ENCODE data around the gene UBA1. TPM values are rescaled to one million over a fixed set of nuclear protein-coding genes. Genes with fewer than 3 reads are reported as not detected.

UBA1 gene
- total RNA-seq, 1 donor from 2014 or later: 244 TPM

GRCh38 chrX:47176101-47176740 is 17.4 kb upstream of the UBA1 start:
- FAIRE-seq (no peak), DNase-seq (ENCODE audit: low read depth) (no peak)
- Mint-ChIP-seq H3K36me3 (ENCODE audit: low read depth, unreplicated experiment) (peaks cover 4% of the 10 kb centered on the region), H3K9me3 (ENCODE audit: unreplicated experiment) (no peaks in the 10 kb centered on the region), H3K4me1 (ENCODE audit: low read depth, unreplicated experiment) (no peaks in the 10 kb centered on the region), H3K4me3 (ENCODE audit: unreplicated experiment) (no peak overlapping the region), H3K27ac (ENCODE audit: unreplicated experiment) (no peak overlapping the region), H3K27me3 (ENCODE audit: low read depth, unreplicated experiment) (no peaks in the 10 kb centered on the region)
- TF ChIP-seq CTCF (IDR thresholded peaks at IDR 0.05; ENCODE audit: insufficient read depth, low read depth, low read length) (no peak), EZH2 (IDR thresholded peaks at IDR 0.05; ENCODE audit: insufficient read depth, low read length) (no peak)
- Histone ChIP-seq H3K9me3 (ENCODE audit: insufficient read depth, low read depth, low read length) (no peaks in the 10 kb centered on the region), H3K4me1 (ENCODE audit: insufficient read depth, low read length) (no peaks in the 10 kb centered on the region), H3K4me2 (ENCODE audit: low read length) (no peak overlapping the region), H3K9ac (ENCODE audit: low read length) (no peak overlapping the region), H2AFZ (ENCODE audit: low read depth, low read length) (no peak overlapping the region), H3K27ac (ENCODE audit: low read depth, low read length) (no peak overlapping the region), H3K36me3 (ENCODE audit: insufficient read depth, low read length) (peaks cover 6% of the 10 kb centered on the region), H3K27me3 (ENCODE audit: insufficient read depth, low read length) (no peaks in the 10 kb centered on the region), H3K79me2 (ENCODE audit: insufficient read depth, low read length) (no peaks in the 10 kb centered on the region), H3K4me3 (ENCODE audit: insufficient read depth, low read depth, low read length) (no peak overlapping the region), H4K20me1 (ENCODE audit: insufficient read depth, low read length) (peaks cover 8% of the 10 kb centered on the region)

GRCh38 chrX:47177079-47177478 is 16.6 kb upstream of the UBA1 start:
- Histone ChIP-seq H3K4me1 (ENCODE audit: insufficient read depth, low read length) (no peaks in the 10 kb centered on the region), H3K79me2 (ENCODE audit: insufficient read depth, low read length) (no peaks in the 10 kb centered on the region), H2AFZ (ENCODE audit: low read depth, low read length) (no peak overlapping the region), H4K20me1 (ENCODE audit: insufficient read depth, low read length) (peaks cover 6% of the 10 kb centered on the region), H3K9me3 (ENCODE audit: insufficient read depth, low read depth, low read length) (no peaks in the 10 kb centered on the region), H3K9ac (ENCODE audit: low read length) (no peak overlapping the region), H3K4me2 (ENCODE audit: low read length) (no peak overlapping the region), H3K27ac (ENCODE audit: low read depth, low read length) (no peak overlapping the region), H3K36me3 (ENCODE audit: insufficient read depth, low read length) (peaks cover 6% of the 10 kb centered on the region), H3K27me3 (ENCODE audit: insufficient read depth, low read length) (no peaks in the 10 kb centered on the region), H3K4me3 (ENCODE audit: insufficient read depth, low read depth, low read length) (no peak overlapping the region)
- DNase-seq (ENCODE audit: low read depth) (no peak), FAIRE-seq (no peak)
- Mint-ChIP-seq H3K4me3 (ENCODE audit: unreplicated experiment) (no peak overlapping the region), H3K36me3 (ENCODE audit: low read depth, unreplicated experiment) (peaks cover 4% of the 10 kb centered on the region), H3K4me1 (ENCODE audit: low read depth, unreplicated experiment) (no peaks in the 10 kb centered on the region), H3K27ac (ENCODE audit: unreplicated experiment) (no peak overlapping the region), H3K9me3 (ENCODE audit: unreplicated experiment) (no peaks in the 10 kb centered on the region), H3K27me3 (ENCODE audit: low read depth, unreplicated experiment) (no peaks in the 10 kb centered on the region)
- TF ChIP-seq CTCF (IDR thresholded peaks at IDR 0.05; ENCODE audit: insufficient read depth, low read depth, low read length): no peak
- TF ChIP-seq EZH2 (IDR thresholded peaks at IDR 0.05; ENCODE audit: insufficient read depth, low read length): no peak

GRCh38 chrX:47178337-47178736 is 15.3 kb upstream of the UBA1 start:
- DNase-seq (ENCODE audit: low read depth) (no peak), FAIRE-seq (no peak)
- Mint-ChIP-seq H3K36me3 (ENCODE audit: low read depth, unreplicated experiment) (peaks cover 4% of the 10 kb centered on the region), H3K27me3 (ENCODE audit: low read depth, unreplicated experiment) (no peaks in the 10 kb centered on the region), H3K27ac (ENCODE audit: unreplicated experiment) (peak overlapping the region; percentile 41), H3K4me3 (ENCODE audit: unreplicated experiment) (no peak overlapping the region), H3K4me1 (ENCODE audit: low read depth, unreplicated experiment) (no peaks in the 10 kb centered on the region), H3K9me3 (ENCODE audit: unreplicated experiment) (no peaks in the 10 kb centered on the region)
- H3K4me2 ChIP-seq (ENCODE audit: low read length): no peak overlapping the region
- peaks cover 6% of the 10 kb centered on the region for H3K36me3 ChIP-seq (ENCODE audit: insufficient read depth, low read length)
- H3K9me3 ChIP-seq (ENCODE audit: insufficient read depth, low read depth, low read length): no peaks in the 10 kb centered on the region
- no peak overlapping the region for H3K27ac ChIP-seq (ENCODE audit: low read depth, low read length)
- no peaks in the 10 kb centered on the region for H3K79me2 ChIP-seq (ENCODE audit: insufficient read depth, low read length)
- H3K9ac ChIP-seq (ENCODE audit: low read length): no peak overlapping the region
- no peak overlapping the region for H3K4me3 ChIP-seq (ENCODE audit: insufficient read depth, low read depth, low read length)
- H4K20me1 ChIP-seq (ENCODE audit: insufficient read depth, low read length): peaks cover 6% of the 10 kb centered on the region
- H2AFZ ChIP-seq (ENCODE audit: low read depth, low read length): no peak overlapping the region
- TF ChIP-seq CTCF (IDR thresholded peaks at IDR 0.05; ENCODE audit: insufficient read depth, low read depth, low read length) (no peak), EZH2 (IDR thresholded peaks at IDR 0.05; ENCODE audit: insufficient read depth, low read length) (no peak)
- H3K27me3 ChIP-seq (ENCODE audit: insufficient read depth, low read length): no peaks in the 10 kb centered on the region
- H3K4me1 ChIP-seq (ENCODE audit: insufficient read depth, low read length): no peaks in the 10 kb centered on the region
